Measurements from ENCODE around the gene LTB. TPM values are rescaled to one million over a fixed set of nuclear protein-coding genes. Genes with fewer than 3 reads are reported as not detected.
A peak's percentile ranks its signal among the peaks of the same experiment; 100 is the strongest.

The LTB gene
- total RNA-seq, 3 donors from 2014 or later, result 0.96 to 1.0 TPM; not detected in 1

- Histone ChIP-seq H3K27ac (no peak overlapping the region), H3K36me3 (no peaks in the 10 kb centered on the region), H3K27me3 (no peaks in the 10 kb centered on the region), H3K4me3 (no peak overlapping the region), H3K9me3 (no peaks in the 10 kb centered on the region), H3K4me1 (peaks cover 11 to 29% of the 10 kb centered on the region in 2 donors)
- intact Hi-C loops (cut with DNase I; ENCODE audit: low total_unique reads), result no loop called here
- no peak for DNase-seq (ENCODE audit: low spot score in 2 of 2)
- no peak for TF ChIP-seq POLR2AphosphoS5 (IDR thresholded peaks at IDR 0.05)
- TF ChIP-seq CTCF (IDR thresholded peaks at IDR 0.05), result no peak
- TF ChIP-seq POLR2A (IDR thresholded peaks at IDR 0.05), result no peak
Observed at GRCh38 chr6:31543639-31544038, 38.6 kb downstream of the LTB start.

- no peak for TF ChIP-seq CTCF (IDR thresholded peaks at IDR 0.05)
- peak; percentile 78 for TF ChIP-seq POLR2A (IDR thresholded peaks at IDR 0.05)
- peak; percentile 99 to 100 (median 100) for TF ChIP-seq POLR2AphosphoS5 (IDR thresholded peaks at IDR 0.05)
- peak; percentile 94 to 96 for DNase-seq (ENCODE audit: low spot score in 2 of 2)
- Histone ChIP-seq H3K4me1 (peaks cover 11 to 22% of the 10 kb centered on the region in 2 donors), H3K27ac (peak within 1 kb of the TSS; percentile 95 to 97), H3K36me3 (no peaks in the 10 kb centered on the region), H3K27me3 (no peaks in the 10 kb centered on the region), H3K9me3 (no peaks in the 10 kb centered on the region), H3K4me3 (peak within 1 kb of the TSS; percentile 62 to 80 (median 67))
- intact Hi-C loops (cut with DNase I; ENCODE audit: low total_unique reads), result no loop called here
Observed at GRCh38 chr6:31541658-31542521, 40.3 kb downstream of the LTB start, which contains the start of gene DDX39B. TSS of gene DDX39B (minus strand) at chr6:31542003. CDS start at chr6:31540532, 1,471 bp downstream.

GRCh38 chr6:31541059-31541657, 41.1 kb downstream of the LTB start:
- peak in 1 of 2 donors; percentile 39 for DNase-seq (ENCODE audit: low spot score in 2 of 2)
- TF ChIP-seq CTCF (IDR thresholded peaks at IDR 0.05) (peak in 1 of 3 donors; percentile 7), POLR2AphosphoS5 (IDR thresholded peaks at IDR 0.05) (peak in 1 of 3 donors; percentile 7), POLR2A (IDR thresholded peaks at IDR 0.05) (no peak)
- Histone ChIP-seq H3K4me1 (peaks cover 11 to 22% of the 10 kb centered on the region in 2 donors), H3K27me3 (no peaks in the 10 kb centered on the region), H3K9me3 (no peaks in the 10 kb centered on the region), H3K27ac (peak overlapping the region; percentile 95 to 97), H3K36me3 (peaks cover 2% of the 10 kb centered on the region), H3K4me3 (peak overlapping the region; percentile 62 to 80 (median 67))
- intact Hi-C loops (cut with DNase I; ENCODE audit: low total_unique reads), result no loop called here

DNA sequence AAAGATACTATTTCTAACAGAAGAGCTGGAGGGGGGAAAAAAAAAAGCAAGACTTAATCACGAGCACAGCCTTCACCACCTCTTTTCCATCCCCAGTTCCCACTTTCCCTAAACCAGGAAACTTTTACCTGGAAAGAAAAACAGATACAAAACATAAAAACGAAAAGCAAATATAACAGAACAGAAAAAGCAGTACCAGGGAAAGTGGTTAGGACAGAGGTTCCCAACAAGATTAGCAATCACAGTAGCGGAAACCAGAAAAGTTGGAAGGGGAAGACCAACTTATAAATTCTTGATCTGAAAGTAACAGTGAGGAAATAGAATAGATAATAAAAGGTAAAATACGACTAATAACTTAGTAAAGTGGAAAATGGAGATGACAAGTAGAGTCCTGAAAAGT, 41.6 kb downstream of the LTB start:
- H3K27ac ChIP-seq, result peak overlapping the region; percentile 95 to 97
- H3K36me3 ChIP-seq, result peaks cover 7% of the 10 kb centered on the region
- H3K4me1 ChIP-seq, result peaks cover 11 to 22% of the 10 kb centered on the region in 2 donors
- intact Hi-C loops (cut with DNase I; ENCODE audit: low total_unique reads), result no loop called here
- no peaks in the 10 kb centered on the region for H3K9me3 ChIP-seq
- TF ChIP-seq POLR2A (IDR thresholded peaks at IDR 0.05) (no peak), POLR2AphosphoS5 (IDR thresholded peaks at IDR 0.05) (no peak), CTCF (IDR thresholded peaks at IDR 0.05) (no peak)
- no peak for DNase-seq (ENCODE audit: low spot score in 2 of 2)
- H3K4me3 ChIP-seq, result peak overlapping the region; percentile 62 to 80 (median 67)
- no peaks in the 10 kb centered on the region for H3K27me3 ChIP-seq
